ENCODE results near the gene SVOP. TPM values are rescaled to one million over a fixed set of nuclear protein-coding genes. Genes with fewer than 3 reads are reported as not detected.
A peak's percentile ranks its signal among the peaks of the same experiment; 100 is the strongest.
"Not testable (repeated sequence)": the region's sequence is repeated elsewhere in the genome, so short reads cannot be mapped to it uniquely, and the experiment has no call there.

Gene SVOP
- total RNA-seq, 1 donor from 2014 or later = 2.2 TPM

- DNase-seq (ENCODE audit: low spot score) = no peak
These were observed 12.7 kb upstream of the SVOP start for GRCh38 chr12:109033239-109034196.

- no peak for DNase-seq (ENCODE audit: low spot score)
These were observed 8.5 kb upstream of the SVOP start for GRCh38 chr12:109029411-109029810.

- not testable (repeated sequence) for DNase-seq (ENCODE audit: low spot score)
These were observed 7.8 kb upstream of the SVOP start for GRCh38 chr12:109028624-109029023.

- DNase-seq (ENCODE audit: low spot score) = peak; percentile 59
These were observed 6.9 kb upstream of the SVOP start for GRCh38 chr12:109027767-109028166.

- DNase-seq (ENCODE audit: low spot score) = no peak
These were observed 597 bp downstream of the SVOP start for GRCh38 chr12:109020146-109020795.

- no peak for DNase-seq (ENCODE audit: low spot score)
These were observed 2.6 kb downstream of the SVOP start for GRCh38 chr12:109018296-109018695.

- DNase-seq (ENCODE audit: low spot score) = no peak
These were observed 3.9 kb downstream of the SVOP start for GRCh38 chr12:109016978-109017377.

GRCh38 chr12:109016016-109016415, 4.9 kb downstream of the SVOP start:
- no peak for DNase-seq (ENCODE audit: low spot score)

DNA sequence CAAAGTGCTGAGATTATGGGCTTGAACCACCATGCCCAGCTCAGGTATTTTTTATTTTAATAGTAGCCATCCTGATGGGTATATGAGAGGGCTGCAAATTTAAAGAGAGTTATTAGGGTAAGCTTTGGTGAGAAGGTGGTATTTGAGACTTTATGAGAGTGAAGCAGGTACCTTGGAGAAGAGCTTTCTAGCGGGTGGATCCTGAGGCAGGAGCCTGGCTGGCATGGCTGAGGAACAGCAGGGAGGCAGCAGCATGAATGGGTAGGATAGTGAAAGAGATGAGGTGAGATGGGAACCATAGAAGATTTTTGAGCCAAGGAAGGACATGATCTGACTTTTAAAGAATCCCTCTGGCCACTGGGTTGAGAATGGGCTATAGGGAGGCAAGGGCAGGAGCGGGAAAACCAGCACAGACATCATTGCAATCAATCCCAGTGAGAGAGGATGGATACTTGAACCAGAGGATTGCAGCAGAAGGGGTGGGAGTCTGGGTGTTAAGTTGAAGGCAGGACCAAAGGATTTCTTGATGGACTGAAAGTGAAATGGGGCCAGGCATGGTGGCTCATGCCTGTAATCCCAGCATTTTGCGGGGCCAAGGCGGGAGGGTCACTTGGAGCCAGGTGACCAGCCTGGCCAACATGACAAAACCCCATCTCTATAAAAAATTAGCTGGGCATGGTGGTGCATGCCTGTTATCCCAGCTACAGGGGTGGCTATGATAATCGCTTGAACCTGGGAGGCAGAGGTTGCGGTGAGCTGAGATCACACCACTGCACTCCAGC, 5.7 kb downstream of the SVOP start:
- no peak for DNase-seq (ENCODE audit: low spot score)

DNA sequence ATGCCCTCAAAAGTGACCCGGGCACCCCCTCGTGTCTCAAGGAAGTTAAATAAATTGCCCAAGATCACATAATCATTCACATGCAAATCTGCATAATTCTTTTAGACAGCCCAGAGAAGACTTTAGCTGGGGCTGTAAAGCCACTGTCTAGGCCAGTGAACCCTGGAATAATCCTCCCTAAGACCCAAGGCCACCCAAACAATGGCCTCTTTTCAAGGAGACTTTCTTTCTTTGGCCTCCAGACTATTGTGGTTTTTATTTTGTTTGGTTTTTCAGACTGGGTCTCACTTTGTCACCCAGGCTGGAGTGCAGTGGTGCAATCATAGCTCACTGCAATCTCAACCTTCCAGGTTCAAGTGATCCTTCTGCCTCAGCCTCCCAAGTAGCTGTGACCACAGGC, 10.6 kb downstream of the SVOP start:
- DNase-seq (ENCODE audit: low spot score) = no peak

DNA sequence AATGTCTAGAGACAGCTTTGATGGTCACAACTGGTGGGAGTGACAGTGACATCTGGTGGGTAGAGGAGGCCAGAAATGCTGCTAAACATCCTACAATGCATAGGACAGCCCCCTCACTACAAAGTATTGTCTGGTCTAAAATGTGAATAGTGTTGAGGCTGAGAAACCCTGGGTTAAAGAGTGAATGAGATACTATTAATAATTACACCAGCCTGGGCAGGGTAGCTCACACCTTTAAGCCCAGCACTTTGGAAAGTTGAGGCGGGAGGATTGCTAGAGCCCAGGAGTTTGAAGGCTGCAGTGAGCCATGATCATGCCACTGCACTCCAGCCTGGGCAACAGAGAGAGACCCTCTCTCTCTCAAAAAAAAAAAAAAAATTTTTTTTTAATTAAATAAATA, 11.1 kb downstream of the SVOP start:
- no peak for DNase-seq (ENCODE audit: low spot score)

- no peak for DNase-seq (ENCODE audit: low spot score)
These were observed 16.9 kb downstream of the SVOP start for GRCh38 chr12:109004017-109004416.

GRCh38 chr12:108996320-108996719, 24.5 kb downstream of the SVOP start:
- no peak for DNase-seq (ENCODE audit: low spot score)

DNA sequence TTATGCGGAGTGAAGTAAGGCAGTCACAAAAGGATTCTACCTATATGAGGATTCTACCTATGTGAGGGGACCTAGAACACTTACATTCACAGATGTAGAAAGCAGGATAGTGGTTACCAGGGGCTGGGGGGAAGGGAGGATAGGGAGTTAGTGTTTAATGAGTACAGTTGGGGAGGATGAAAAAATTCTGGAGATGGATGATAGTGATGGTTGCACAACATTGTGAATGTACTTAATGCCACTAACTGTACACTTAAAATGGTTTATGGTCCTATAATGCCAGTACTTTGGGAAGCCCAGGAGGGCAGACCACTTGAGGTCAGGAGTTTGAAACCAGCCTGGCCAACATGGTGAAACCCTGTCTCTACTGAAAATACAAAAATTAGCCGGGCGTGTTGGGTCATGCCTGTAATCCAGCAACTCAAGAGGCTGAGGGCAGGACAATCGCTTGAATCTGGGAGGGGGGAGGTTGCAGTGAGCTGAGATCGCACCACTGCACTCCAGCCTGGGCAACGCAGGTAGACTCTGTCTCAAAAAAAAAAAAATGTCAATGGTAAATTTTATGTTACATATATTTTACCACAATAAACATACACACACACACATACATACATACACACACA, 25.4 kb downstream of the SVOP start:
- no peak for DNase-seq (ENCODE audit: low spot score)

- DNase-seq (ENCODE audit: low spot score) = not testable (repeated sequence)
These were observed 30.8 kb downstream of the SVOP start for GRCh38 chr12:108990103-108990502.

DNA sequence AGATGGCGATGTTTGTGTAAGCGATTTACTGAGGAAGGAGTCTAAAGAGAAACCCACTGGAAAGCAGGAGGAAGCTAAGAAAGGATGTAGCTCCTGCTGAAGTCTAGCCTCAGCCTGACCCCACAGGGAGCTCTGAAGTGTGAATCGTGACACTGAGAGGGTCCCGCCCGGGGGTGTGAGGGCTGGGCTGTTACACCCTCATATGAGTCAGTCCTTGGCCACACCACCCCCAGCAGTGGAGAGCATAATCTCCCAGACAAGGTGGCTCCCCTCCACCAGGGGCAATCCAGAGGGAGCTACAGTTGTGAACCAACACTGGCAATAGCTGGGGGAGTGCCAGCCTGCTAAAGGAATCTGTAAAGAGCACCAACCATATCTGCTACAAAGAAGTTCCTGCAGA, 31.5 kb downstream of the SVOP start:
- DNase-seq (ENCODE audit: low spot score) = no peak

DNA sequence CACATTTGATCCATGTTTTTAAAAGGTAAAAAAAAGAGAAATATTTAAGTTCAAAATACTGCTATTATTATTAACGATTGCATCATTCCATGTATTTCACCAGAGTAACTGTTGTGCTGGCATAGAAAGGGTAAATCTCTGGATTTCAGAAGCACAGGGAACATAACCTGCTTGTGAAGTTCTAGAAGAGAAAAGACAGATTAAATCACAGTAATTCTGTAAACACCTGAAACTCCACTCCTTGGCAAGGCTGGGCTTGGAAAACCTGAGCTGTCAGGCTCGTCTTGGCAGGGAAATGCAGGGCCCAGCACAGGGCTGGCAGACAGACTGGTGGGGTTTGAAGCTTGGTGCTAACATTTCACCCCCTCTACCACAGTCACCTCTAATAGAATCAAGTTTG, 35.1 kb downstream of the SVOP start:
- no peak for DNase-seq (ENCODE audit: low spot score)

DNA sequence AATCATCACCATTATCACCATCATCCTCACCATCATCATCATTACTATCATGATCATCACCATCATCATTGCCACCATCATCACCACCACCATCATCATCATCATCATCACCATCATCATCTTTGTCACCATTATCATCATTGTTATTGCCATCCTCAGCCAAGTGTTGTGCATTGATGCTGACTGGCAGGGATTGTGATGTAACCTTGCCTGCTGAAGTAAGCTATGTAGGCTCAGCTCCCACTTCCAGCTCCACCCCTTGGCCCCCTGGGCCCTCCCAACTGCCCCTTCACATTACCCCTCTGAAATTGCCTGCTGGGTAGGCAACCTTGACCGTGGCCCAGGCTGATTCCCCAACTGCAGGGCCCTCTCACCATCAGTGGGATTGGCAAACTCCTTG, 37.6 kb downstream of the SVOP start:
- DNase-seq (ENCODE audit: low spot score) = no peak

DNA sequence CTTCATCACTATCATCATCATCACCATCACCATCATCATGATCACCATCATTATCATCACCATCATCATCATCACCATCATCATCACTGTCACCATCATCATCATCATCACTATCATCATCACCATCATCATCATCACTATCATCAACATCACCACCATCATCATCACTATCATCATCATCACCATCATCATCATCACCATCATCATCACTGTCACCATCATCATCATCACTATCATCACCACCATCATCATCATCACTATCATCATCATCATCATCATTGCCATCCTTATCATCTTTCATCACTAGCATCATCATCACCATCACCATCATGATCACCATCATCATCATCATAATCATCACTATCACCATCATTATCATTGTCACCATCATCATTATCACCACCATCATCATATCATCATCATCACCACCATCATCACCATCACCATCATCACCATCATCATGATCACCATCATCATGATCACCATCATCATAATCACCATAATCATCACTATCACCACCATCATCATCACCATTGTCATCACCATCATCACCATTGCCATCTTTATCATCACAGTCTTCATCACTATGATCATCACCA, 38.1 kb downstream of the SVOP start:
- DNase-seq (ENCODE audit: low spot score) = no peak

DNA sequence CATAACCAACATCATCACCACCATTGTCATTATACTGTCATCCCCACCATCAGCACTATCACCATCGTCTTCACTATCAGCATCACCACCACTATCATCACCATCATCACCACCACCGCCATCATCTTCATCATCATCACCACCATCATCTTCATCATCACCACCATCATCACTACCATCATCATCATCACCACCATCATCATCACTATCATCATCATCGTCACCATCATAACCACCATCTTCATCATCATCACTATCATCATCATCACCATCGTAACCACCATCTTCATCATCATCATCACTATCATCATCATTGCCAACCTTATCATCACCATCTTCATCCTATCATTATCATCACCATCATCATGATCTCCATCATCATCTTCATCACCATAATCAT, 39.0 kb downstream of the SVOP start:
- DNase-seq (ENCODE audit: low spot score) = no peak
